Fibroblast of skin of left biceps (primary cell): ENCODE results near the gene ADAMTSL4.
"Not testable (repeated sequence)": the region's sequence is repeated elsewhere in the genome, so short reads cannot be mapped to it uniquely, and the experiment has no call there.

ENCODE experiments used
- DNase-seq, 2 experiments: peaks; one replicate each; pipeline ENCODE4 v3.0.0-alpha.2; 2013; ENCODE audit warnings: low read depth in 2 of 2

ADAMTSL4 gene

GRCh38 chr1:150582371-150582770, 33.2 kb downstream of the ADAMTSL4 start:
- no peak for DNase-seq

DNA sequence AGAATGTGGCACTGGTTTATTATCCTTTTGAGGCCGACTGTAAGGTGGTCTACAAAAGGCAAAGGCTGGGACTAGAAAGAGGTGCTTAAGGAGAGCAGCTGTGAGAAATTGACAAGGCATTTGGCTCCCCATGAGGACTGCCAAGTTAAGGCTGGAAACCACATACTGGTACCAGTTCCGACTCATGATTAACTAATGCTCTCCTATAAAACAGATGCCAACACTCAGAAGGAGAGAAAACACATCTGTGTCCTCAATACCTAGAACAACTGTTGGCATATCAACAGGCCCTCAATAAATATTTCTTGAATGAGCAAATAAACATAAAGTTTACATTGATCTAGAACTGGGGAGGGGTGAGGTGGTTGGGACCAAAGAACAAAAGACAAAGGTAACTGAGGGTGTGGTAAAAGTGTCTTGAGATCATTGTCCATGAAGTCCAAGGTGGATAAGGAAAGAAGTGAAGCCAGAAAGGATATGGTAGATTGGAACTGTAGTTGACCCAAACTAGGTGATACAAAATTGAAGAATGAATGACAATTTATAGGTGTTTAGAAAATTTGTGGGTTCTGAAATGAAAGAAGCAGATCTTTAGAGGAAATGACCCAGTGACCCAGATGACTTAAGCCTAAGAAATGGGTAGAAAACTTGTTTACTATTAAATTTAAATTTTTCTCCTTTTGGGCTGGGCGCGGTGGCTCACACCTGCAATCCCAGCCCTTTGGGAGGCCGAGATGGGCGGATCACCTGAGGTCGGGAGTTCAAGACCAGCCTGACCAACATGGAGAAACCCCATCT, 47.1 kb downstream of the ADAMTSL4 start:
- no peak for DNase-seq

GRCh38 chr1:150596976-150597375, 47.8 kb downstream of the ADAMTSL4 start:
- DNase-seq, result no peak

- DNase-seq, result not testable (repeated sequence)
These were observed 49.1 kb downstream of the ADAMTSL4 start for GRCh38 chr1:150598346-150598745.

DNA sequence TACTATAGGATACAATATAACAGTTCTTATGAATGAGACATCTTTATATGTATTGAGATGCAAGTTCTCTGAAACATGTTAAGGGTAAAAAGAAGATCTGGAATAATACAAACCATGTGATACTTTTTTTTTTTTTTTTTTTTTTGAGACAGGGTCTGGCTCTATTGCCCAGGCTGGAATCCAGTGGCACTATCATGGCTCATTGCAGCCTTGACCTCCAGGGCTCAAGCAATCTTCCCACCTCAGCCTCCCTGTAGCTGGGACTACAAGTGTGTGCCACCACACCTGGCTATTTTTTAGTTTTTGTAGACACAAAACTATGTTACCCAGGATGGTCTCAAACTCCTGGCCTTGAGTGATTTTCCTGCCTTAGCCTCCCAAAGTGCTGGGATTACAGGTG, 52.3 kb downstream of the ADAMTSL4 start:
- no peak for DNase-seq

- not testable (repeated sequence) for DNase-seq
These were observed 53.2 kb downstream of the ADAMTSL4 start for GRCh38 chr1:150602372-150602771.

DNA sequence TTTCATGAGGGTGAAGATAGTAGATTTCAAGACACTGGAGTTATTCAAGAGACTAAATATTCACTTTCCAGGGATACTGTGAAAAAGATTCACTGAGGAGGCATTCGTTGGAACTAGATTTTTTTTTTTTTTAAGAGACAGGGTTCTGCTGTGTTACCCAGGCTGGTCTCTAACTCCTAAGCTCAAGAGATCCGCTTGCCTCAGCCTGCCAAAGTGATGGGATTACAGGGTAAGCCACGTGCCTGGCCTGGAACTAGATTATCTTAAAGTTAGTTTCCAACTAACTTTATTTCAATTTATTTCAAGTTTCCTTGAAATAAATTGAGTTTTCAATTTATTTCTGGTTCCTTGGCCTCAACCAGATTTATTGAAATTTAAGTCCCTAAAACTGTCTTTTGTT, 54.5 kb downstream of the ADAMTSL4 start:
- DNase-seq, result no peak

GRCh38 chr1:150604226-150604588, 55.0 kb downstream of the ADAMTSL4 start:
- no peak for DNase-seq

- not testable (repeated sequence) for DNase-seq
These were observed 56.2 kb downstream of the ADAMTSL4 start for GRCh38 chr1:150605451-150605731.

GRCh38 chr1:150606463-150607142, 57.4 kb downstream of the ADAMTSL4 start:
- DNase-seq, result no peak

- no peak for DNase-seq
These were observed 60.5 kb downstream of the ADAMTSL4 start for GRCh38 chr1:150609732-150610131.
